Posterior vena cava (tissue), 2 donors: Measurements from ENCODE around the gene PHOSPHO2. TPM values are rescaled to one million over a fixed set of nuclear protein-coding genes. Genes with fewer than 3 reads are reported as not detected.
"Not testable (repeated sequence)": the region's sequence is repeated elsewhere in the genome, so short reads cannot be mapped to it uniquely, and the experiment has no call there.

ENCODE experiments used
- DNase-seq: peaks from one replicate; pipeline ENCODE4 v3.0.0-alpha.2; 2020; ENCODE audit warnings: low spot score
- intact Hi-C, 2 donors: fragments of 100-400 bp; cut with DNase I; formaldehyde crosslinking; loops; one replicate each; pipeline versions ENCODE4 v1.14.1 to v1.14.2; 2022 to 2023
- total RNA-seq, 2 donors: library from RNA; stranded (reverse); fragmentation: NEBNext Ultra II Directional; extraction: Animal tissue kit (Norgen Biotek cat#: 25700); gene quantifications; one replicate each; pipeline ENCODE4 v1.2.1, GENCODE V29; 2021
- donor health status: DM: yes; HTN: yes; CAD: no.
- donor health status: DM: yes; HTN: yes; CAD: no.

PHOSPHO2 gene
- total RNA-seq, 2 donors from 2014 or later = 3.8 to 6.0 TPM

- DNase-seq = no peak
- intact Hi-C loops = no loop called here
These were observed 11.2 kb upstream of the PHOSPHO2 start for GRCh38 chr2:169683054-169683424.

GRCh38 chr2:169683425-169684134, 10.7 kb upstream of the PHOSPHO2 start:
- intact Hi-C loops = no loop called here

GRCh38 chr2:169684135-169684565, 10.1 kb upstream of the PHOSPHO2 start:
- intact Hi-C loops = no loop called here
- no peak for DNase-seq

More at GRCh38 chr2:169683425-169684134, 10.7 kb upstream of the PHOSPHO2 start:
- DNase-seq = no peak

- intact Hi-C loops, DNase-seq: not testable (repeated sequence)
These were observed 9.6 kb upstream of the PHOSPHO2 start for GRCh38 chr2:169684712-169685111.

GRCh38 chr2:169686825-169687224, 7.4 kb upstream of the PHOSPHO2 start:
- intact Hi-C loops, DNase-seq: not testable (repeated sequence)

- intact Hi-C loops, DNase-seq: not testable (repeated sequence)
These were observed 6.3 kb upstream of the PHOSPHO2 start for GRCh38 chr2:169687943-169688342.

- DNase-seq = no peak
- intact Hi-C loops = no loop called here
These were observed 3.3 kb upstream of the PHOSPHO2 start for GRCh38 chr2:169690958-169691357.

- no peak for DNase-seq
- intact Hi-C loops = no loop called here
These were observed 1.6 kb upstream of the PHOSPHO2 start for GRCh38 chr2:169692718-169693117.

- no peak for DNase-seq
- intact Hi-C loops = no loop called here
These were observed 909 bp upstream of the PHOSPHO2 start for GRCh38 chr2:169693360-169693759.

- intact Hi-C loops = no loop called here
- no peak for DNase-seq
These were observed 608 bp downstream of the PHOSPHO2 start for GRCh38 chr2:169694894-169695260.

- DNase-seq = no peak
- intact Hi-C loops = no loop called here
These were observed 2.1 kb downstream of the PHOSPHO2 start for GRCh38 chr2:169696381-169696780.

- intact Hi-C loops, DNase-seq: not testable (repeated sequence)
These were observed 4.9 kb downstream of the PHOSPHO2 start for GRCh38 chr2:169699173-169699572.

- no peak for DNase-seq
- intact Hi-C loops = no loop called here
These were observed 8.7 kb downstream of the PHOSPHO2 start for GRCh38 chr2:169702996-169703395.

- DNase-seq = no peak
- intact Hi-C loops = no loop called here
These were observed 10.0 kb downstream of the PHOSPHO2 start for GRCh38 chr2:169704160-169704708.

- intact Hi-C loops = no loop called here
- DNase-seq = no peak
These were observed 11.7 kb downstream of the PHOSPHO2 start for GRCh38 chr2:169705927-169706326.

- no peak for DNase-seq
These were observed 13.4 kb downstream of the PHOSPHO2 start for GRCh38 chr2:169707626-169708025.

GRCh38 chr2:169709331-169709730, 15.1 kb downstream of the PHOSPHO2 start:
- intact Hi-C loops = no loop called here
- DNase-seq = no peak

More at GRCh38 chr2:169707626-169708025, 13.4 kb downstream of the PHOSPHO2 start:
- intact Hi-C loops = no loop called here

- intact Hi-C loops = no loop called here
- DNase-seq = no peak
These were observed 15.7 kb downstream of the PHOSPHO2 start for GRCh38 chr2:169709981-169710380.

GRCh38 chr2:169711751-169712509, 17.7 kb downstream of the PHOSPHO2 start:
- intact Hi-C loops = no loop called here
- DNase-seq = no peak

GRCh38 chr2:169712791-169713227, 18.5 kb downstream of the PHOSPHO2 start:
- intact Hi-C loops = no loop called here
- DNase-seq = no peak
